ENCODE measurements around the gene GRM4.

GRM4 gene

GRCh38 chr6:33990061-33990541 is 155.8 kb downstream of the GRM4 start:
- Histone ChIP-seq H3K27me3 (ENCODE audit: control insufficient read depth, insufficient read depth, low read length) (peaks cover 68% of the 10 kb centered on the region), H3K4me2 (ENCODE audit: low read length) (no peak overlapping the region), H3K9ac (ENCODE audit: low read depth, low read length) (no peak overlapping the region), H3K36me3 (ENCODE audit: insufficient read depth, low read length) (no peaks in the 10 kb centered on the region), H3K9me3 (replicated peaks; ENCODE audit: low read length) (no peaks in the 10 kb centered on the region), H3K4me3 (ENCODE audit: low read length) (no peak overlapping the region), H3K4me1 (ENCODE audit: control insufficient read depth, insufficient read depth, low read length) (no peaks in the 10 kb centered on the region)

- no peak overlapping the region for H3K4me2 ChIP-seq (ENCODE audit: low read length)
- H3K27me3 ChIP-seq (ENCODE audit: control insufficient read depth, insufficient read depth, low read length), result peaks cover 60% of the 10 kb centered on the region
- no peak overlapping the region for H3K4me3 ChIP-seq (ENCODE audit: low read length)
- H3K9me3 ChIP-seq (replicated peaks; ENCODE audit: low read length), result no peaks in the 10 kb centered on the region
- no peaks in the 10 kb centered on the region for H3K4me1 ChIP-seq (ENCODE audit: control insufficient read depth, insufficient read depth, low read length)
- H3K36me3 ChIP-seq (ENCODE audit: insufficient read depth, low read length), result no peaks in the 10 kb centered on the region
- H3K9ac ChIP-seq (ENCODE audit: low read depth, low read length), result no peak overlapping the region
Observed at GRCh38 chr6:33989016-33989854, 156.7 kb downstream of the GRM4 start.

DNA sequence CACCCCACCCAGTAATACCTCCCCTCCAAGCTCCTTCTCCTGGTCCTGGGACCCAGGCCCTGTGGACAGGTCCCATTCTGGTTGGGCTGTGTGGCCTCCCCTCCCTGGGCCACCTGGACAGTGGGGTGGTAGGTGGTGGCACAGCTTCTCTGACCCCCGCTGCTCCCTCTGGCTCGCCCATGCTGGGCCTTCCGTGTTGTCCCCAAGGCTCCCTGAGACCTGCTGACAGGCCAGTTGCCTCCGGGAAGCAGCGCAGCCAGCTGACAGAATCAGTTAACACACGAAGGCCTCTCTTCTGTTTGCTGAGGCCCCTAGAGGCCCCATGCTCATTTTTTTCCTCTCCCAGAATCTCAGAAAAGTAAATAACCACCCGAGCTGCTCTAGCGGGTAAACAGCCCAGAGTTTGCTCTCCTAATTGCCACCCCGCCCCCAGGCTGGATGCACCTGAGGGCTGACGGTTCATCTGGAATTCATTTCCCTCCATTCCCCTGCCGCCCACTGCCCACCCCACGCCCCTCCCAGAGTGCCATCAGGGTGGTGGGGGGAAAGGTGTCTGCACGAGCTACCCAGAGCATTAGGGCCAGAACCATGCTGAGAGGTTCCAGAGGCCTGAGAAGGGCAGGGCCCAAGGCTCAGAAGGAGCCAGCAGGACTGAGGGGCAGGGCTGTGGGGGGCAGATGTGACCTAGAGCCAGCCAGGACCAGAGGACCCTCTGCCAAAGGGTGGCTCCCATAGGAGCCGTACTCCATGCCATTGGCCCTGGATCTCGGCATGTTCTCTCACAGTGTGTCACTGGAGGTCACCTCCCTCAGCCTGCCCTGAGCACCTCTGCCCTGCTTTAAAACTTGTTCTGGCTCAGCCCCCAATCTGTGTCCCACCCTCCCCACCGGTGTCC is 157.5 kb downstream of the GRM4 start:
- Histone ChIP-seq H3K4me2 (ENCODE audit: low read length) (no peak overlapping the region), H3K36me3 (ENCODE audit: insufficient read depth, low read length) (no peaks in the 10 kb centered on the region), H3K27me3 (ENCODE audit: control insufficient read depth, insufficient read depth, low read length) (peaks cover 52% of the 10 kb centered on the region), H3K4me3 (ENCODE audit: low read length) (no peak overlapping the region), H3K4me1 (ENCODE audit: control insufficient read depth, insufficient read depth, low read length) (no peaks in the 10 kb centered on the region), H3K9me3 (replicated peaks; ENCODE audit: low read length) (no peaks in the 10 kb centered on the region), H3K9ac (ENCODE audit: low read depth, low read length) (no peak overlapping the region)

GRCh38 chr6:33987531-33988021 is 158.3 kb downstream of the GRM4 start:
- no peak overlapping the region for H3K4me2 ChIP-seq (ENCODE audit: low read length)
- H3K9ac ChIP-seq (ENCODE audit: low read depth, low read length), result no peak overlapping the region
- H3K4me1 ChIP-seq (ENCODE audit: control insufficient read depth, insufficient read depth, low read length), result no peaks in the 10 kb centered on the region
- no peak overlapping the region for H3K4me3 ChIP-seq (ENCODE audit: low read length)
- no peaks in the 10 kb centered on the region for H3K36me3 ChIP-seq (ENCODE audit: insufficient read depth, low read length)
- H3K27me3 ChIP-seq (ENCODE audit: control insufficient read depth, insufficient read depth, low read length), result peaks cover 46% of the 10 kb centered on the region
- H3K9me3 ChIP-seq (replicated peaks; ENCODE audit: low read length), result no peaks in the 10 kb centered on the region

DNA sequence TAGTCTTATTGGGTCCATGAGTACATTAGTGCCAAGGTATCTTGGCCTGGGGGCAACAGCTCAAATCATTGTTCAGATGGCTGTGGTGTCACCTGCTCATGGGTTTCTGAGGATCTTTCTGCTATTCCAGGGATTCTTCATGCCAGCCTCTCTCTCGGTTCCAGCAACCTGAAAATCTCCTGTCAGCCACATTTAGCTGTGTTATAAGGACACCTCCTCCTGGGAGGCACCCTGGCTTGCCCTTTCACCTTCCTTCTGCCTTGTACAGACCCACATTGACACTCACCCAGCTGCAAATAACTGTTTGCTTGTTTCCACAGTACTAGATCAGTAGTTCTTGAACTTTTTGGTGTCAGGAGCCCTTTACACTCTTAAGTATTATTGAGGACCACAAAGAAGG is 159.9 kb downstream of the GRM4 start:
- no peaks in the 10 kb centered on the region for H3K4me1 ChIP-seq (ENCODE audit: control insufficient read depth, insufficient read depth, low read length)
- no peak overlapping the region for H3K4me2 ChIP-seq (ENCODE audit: low read length)
- no peak overlapping the region for H3K4me3 ChIP-seq (ENCODE audit: low read length)
- no peak overlapping the region for H3K9ac ChIP-seq (ENCODE audit: low read depth, low read length)
- H3K9me3 ChIP-seq (replicated peaks; ENCODE audit: low read length), result no peaks in the 10 kb centered on the region
- no peaks in the 10 kb centered on the region for H3K36me3 ChIP-seq (ENCODE audit: insufficient read depth, low read length)
- H3K27me3 ChIP-seq (ENCODE audit: control insufficient read depth, insufficient read depth, low read length), result peaks cover 33% of the 10 kb centered on the region

- peaks cover 28% of the 10 kb centered on the region for H3K27me3 ChIP-seq (ENCODE audit: control insufficient read depth, insufficient read depth, low read length)
- H3K4me2 ChIP-seq (ENCODE audit: low read length), result no peak overlapping the region
- no peaks in the 10 kb centered on the region for H3K4me1 ChIP-seq (ENCODE audit: control insufficient read depth, insufficient read depth, low read length)
- no peak overlapping the region for H3K9ac ChIP-seq (ENCODE audit: low read depth, low read length)
- H3K4me3 ChIP-seq (ENCODE audit: low read length), result no peak overlapping the region
- no peaks in the 10 kb centered on the region for H3K9me3 ChIP-seq (replicated peaks; ENCODE audit: low read length)
- H3K36me3 ChIP-seq (ENCODE audit: insufficient read depth, low read length), result no peaks in the 10 kb centered on the region
Observed at GRCh38 chr6:33985313-33985751, 160.6 kb downstream of the GRM4 start.

DNA sequence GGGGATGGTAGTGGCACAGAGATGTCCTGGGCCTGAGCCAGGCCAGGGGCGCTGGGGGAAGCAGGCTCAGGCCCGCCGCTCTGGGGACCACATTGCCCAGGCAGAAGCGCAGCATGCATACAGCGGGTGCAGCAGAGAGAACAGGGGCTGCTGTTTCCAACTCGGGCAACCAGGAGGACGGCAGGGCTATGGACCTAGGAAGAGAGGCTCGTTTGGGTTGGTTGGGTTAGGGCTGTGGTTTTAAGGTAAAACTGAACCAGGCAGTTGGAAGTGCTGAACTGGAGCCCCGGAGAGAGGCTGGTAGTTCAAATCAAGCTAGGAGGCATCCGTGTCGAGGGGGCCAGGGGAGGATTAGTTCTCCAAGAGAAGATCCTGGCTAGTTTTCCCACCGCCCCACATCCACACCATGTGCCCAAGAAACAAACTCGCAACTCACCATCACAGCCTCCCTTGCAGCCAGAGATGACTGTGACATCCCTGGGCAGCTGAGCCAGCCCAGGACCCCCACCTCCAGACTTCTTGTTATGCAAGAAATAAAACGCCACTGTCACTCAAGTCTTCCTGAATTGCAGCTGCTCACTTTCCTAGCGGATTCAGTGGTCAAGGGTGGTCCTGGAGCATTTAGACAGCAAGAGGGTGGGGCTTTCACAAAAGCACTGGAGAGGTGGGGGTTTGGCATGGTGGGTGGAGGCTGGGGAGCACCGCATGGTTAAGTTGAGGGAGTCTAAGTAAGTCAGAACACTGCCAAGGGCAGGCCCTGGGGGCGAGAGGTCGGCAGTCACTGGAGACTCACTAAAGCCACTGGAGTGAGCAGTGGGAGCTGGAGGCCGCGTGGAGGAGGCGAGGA is 161.2 kb downstream of the GRM4 start:
- Histone ChIP-seq H3K4me2 (ENCODE audit: low read length) (no peak overlapping the region), H3K4me3 (ENCODE audit: low read length) (no peak overlapping the region), H3K4me1 (ENCODE audit: control insufficient read depth, insufficient read depth, low read length) (no peaks in the 10 kb centered on the region), H3K9ac (ENCODE audit: low read depth, low read length) (no peak overlapping the region), H3K27me3 (ENCODE audit: control insufficient read depth, insufficient read depth, low read length) (peaks cover 27% of the 10 kb centered on the region), H3K9me3 (replicated peaks; ENCODE audit: low read length) (no peaks in the 10 kb centered on the region), H3K36me3 (ENCODE audit: insufficient read depth, low read length) (no peaks in the 10 kb centered on the region)

DNA sequence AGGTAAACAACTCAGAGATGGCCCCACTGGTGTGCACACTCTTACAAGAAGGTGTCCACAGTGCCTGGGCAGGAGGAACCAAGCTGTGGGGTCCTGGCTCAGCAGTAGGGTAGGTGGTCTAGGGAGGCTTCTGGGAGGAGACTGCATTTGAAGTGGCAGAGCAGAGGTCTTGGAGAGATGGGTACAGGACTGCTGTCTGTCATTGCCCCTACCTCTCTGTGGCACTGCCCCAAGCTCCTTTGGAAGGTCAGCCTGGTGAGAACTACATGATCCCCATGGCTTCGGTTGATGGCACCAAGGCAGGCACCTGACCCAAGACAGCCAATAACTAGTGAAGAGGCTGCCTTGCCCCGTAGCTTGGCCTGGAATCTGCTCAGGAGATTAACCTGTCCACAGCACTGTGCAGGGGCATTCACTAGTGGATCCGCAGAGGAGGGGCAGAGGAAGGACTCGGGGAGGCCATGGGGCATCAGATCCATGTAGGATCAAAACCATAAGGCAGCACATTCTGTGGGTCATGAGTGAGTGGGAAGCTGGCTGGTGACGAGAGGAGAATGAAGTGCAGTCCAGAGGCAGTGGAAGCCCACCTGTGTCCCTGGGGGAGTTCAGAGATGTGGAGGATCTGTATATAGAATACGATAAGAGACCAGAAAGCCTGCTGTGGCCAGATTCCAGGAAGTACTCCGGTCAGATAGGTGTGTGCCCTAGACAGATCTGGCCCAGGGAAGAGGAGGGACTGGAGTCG is 162.0 kb downstream of the GRM4 start:
- H3K4me3 ChIP-seq (ENCODE audit: low read length), result no peak overlapping the region
- no peaks in the 10 kb centered on the region for H3K9me3 ChIP-seq (replicated peaks; ENCODE audit: low read length)
- H3K4me1 ChIP-seq (ENCODE audit: control insufficient read depth, insufficient read depth, low read length), result no peaks in the 10 kb centered on the region
- H3K36me3 ChIP-seq (ENCODE audit: insufficient read depth, low read length), result no peaks in the 10 kb centered on the region
- H3K9ac ChIP-seq (ENCODE audit: low read depth, low read length), result no peak overlapping the region
- H3K27me3 ChIP-seq (ENCODE audit: control insufficient read depth, insufficient read depth, low read length), result peaks cover 33% of the 10 kb centered on the region
- no peak overlapping the region for H3K4me2 ChIP-seq (ENCODE audit: low read length)

- Histone ChIP-seq H3K4me2 (ENCODE audit: low read length) (no peak overlapping the region), H3K4me1 (ENCODE audit: control insufficient read depth, insufficient read depth, low read length) (no peaks in the 10 kb centered on the region), H3K9ac (ENCODE audit: low read depth, low read length) (no peak overlapping the region), H3K27me3 (ENCODE audit: control insufficient read depth, insufficient read depth, low read length) (peaks cover 40% of the 10 kb centered on the region), H3K36me3 (ENCODE audit: insufficient read depth, low read length) (no peaks in the 10 kb centered on the region), H3K4me3 (ENCODE audit: low read length) (no peak overlapping the region), H3K9me3 (replicated peaks; ENCODE audit: low read length) (no peaks in the 10 kb centered on the region)
Observed at GRCh38 chr6:33983109-33983716, 162.7 kb downstream of the GRM4 start.

DNA sequence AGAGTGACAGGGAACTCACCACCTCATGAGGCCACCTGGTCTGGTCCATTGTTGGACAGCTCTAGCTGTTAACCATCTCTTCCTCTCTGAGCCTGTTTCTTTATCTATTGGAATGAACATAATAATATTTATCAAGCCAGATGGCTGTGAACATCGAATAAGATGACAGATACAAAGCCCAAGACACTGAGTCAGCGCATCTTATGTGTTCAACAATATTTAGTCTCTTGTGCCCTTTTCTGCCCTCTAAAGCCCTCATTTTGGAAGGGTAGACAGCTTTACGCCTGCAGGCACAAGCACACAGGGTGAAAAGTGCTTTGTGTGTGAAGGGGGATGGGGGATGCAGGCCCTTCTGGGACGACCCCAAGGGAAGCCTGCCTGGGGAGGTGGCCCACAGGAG is 164.0 kb downstream of the GRM4 start:
- Histone ChIP-seq H3K4me1 (ENCODE audit: control insufficient read depth, insufficient read depth, low read length) (no peaks in the 10 kb centered on the region), H3K9me3 (replicated peaks; ENCODE audit: low read length) (no peaks in the 10 kb centered on the region), H3K4me3 (ENCODE audit: low read length) (no peak overlapping the region), H3K36me3 (ENCODE audit: insufficient read depth, low read length) (no peaks in the 10 kb centered on the region), H3K4me2 (ENCODE audit: low read length) (no peak overlapping the region), H3K9ac (ENCODE audit: low read depth, low read length) (no peak overlapping the region), H3K27me3 (ENCODE audit: control insufficient read depth, insufficient read depth, low read length) (peaks cover 43% of the 10 kb centered on the region)

Measured in skeletal muscle satellite cell (primary cell).